GM21515 (cell line): Measurements from ENCODE around the gene P4HB.

Source experiments
- ATAC-seq: cut with Tn5 transposase; IDR thresholded peaks from one replicate; pipeline ENCODE4 v1.9.1; 2021; ENCODE audit not compliant: unreplicated experiment

Gene P4HB

DNA sequence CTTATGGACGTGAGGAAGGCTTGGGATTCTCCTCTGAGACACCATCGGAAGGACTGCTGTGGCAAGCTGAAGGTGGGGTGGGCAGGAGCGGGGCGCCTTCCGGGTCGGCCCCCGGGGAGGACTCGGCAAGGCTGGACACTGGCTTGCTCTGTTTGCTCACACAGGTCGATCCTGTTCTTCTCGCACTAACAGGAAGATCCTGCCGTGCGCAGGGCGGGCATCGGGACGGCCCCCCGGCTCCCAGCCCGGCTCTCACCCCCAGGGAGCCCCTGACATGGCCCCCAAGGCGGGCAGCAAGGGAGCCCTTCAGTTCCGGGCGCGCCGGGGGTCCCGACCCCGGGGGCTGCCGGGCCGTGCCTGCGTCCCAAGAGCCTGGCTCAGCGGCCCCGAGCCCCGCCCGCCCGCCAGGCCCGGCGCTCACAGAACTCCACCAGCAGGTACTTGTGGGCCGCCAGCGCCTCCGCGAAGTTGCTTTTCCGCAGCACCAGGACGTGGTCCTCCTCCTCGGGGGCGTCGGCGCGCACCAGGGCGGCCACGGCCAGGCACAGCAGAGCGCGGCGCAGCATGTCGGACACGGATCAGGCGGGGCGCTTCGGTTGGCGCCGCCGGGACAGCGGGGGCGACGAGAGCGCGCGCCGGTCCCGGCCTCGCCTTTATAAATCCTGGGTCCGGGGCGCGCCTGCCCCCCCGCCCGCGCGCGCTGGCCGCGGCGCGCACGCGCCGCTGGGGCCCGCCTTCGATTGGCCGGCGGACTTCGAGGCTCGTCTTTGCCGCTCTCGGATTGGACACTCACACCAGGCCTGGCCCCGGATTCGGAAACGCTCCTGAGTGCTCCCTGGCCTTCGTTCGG lies at the start of gene P4HB:
TSS of gene P4HB (minus strand) at position 630 of the 850 bp plus-strand sequence. CDS start at position 566, 64 bp downstream.
- peak; percentile 73 for ATAC-seq

- ATAC-seq, result no peak
Observed at GRCh38 chr17:81909231-81909630, 48.9 kb upstream of the P4HB start.

DNA sequence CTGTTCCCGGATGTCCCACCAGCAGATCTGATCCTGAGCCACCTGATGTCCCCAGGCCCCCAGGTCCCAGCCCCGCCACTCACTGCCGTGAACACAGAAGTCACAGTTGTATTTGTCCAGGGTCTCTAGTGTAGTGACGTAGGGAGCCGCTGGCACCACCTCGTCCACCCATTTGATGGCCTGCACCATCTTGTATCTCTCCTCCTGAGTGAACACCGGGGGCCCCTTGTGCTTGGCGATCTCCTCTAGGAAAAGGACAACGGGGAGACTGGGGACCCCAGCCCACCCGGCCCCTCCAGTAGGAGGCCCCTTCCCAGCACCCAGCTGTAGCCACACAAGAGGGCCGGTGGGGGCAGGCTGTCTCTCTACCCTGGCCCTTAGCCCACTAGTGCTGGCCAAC lies 48.5 kb upstream of the P4HB start:
- ATAC-seq, result no peak

- no peak for ATAC-seq
Observed at GRCh38 chr17:81907219-81908145, 47.1 kb upstream of the P4HB start.

GRCh38 chr17:81906476-81907218 lies 46.3 kb upstream of the P4HB start:
- no peak for ATAC-seq

- no peak for ATAC-seq
Observed at GRCh38 chr17:81905993-81906392, 45.7 kb upstream of the P4HB start.

- ATAC-seq, result no peak
Observed at GRCh38 chr17:81905424-81905875, 45.1 kb upstream of the P4HB start.

- ATAC-seq, result no peak
Observed at GRCh38 chr17:81904600-81905423, 44.5 kb upstream of the P4HB start.

DNA sequence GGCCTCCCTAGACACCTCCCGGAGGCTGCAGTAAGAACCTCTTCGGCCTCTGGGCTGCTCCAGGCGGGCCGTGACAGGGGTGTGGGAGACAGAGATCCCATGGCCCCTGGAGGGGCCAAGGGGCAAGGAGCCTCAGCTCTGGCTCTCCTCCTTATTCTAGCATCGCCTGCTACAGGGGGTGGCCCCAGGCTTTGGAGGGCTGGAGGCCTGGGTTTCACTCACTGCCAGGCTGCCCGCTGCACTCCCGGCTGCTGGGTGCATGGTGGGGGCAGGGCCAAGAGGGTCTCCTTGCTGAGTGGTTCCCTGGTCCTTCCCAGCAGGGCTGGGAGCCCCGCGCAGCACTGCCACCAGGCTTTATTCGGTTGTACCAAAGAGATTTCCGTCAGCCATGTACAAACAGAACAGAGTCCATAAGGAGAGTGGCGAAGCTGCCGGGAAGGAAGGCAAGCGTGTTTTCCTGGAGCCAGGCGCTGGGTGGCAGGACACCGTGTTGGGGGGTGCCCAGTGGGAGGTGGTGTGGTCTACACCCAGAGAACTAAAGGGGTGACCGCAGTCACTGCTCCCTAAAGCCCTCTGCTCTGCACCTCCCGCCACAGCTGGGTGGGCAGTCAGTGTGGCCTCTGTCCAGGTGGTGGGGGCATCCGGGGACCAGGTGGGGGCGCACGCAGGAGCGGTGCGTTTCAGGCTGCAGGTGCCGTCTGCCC lies 43.7 kb upstream of the P4HB start:
- ATAC-seq, result no peak

GRCh38 chr17:81903415-81903831 lies 43.1 kb upstream of the P4HB start:
- no peak for ATAC-seq

DNA sequence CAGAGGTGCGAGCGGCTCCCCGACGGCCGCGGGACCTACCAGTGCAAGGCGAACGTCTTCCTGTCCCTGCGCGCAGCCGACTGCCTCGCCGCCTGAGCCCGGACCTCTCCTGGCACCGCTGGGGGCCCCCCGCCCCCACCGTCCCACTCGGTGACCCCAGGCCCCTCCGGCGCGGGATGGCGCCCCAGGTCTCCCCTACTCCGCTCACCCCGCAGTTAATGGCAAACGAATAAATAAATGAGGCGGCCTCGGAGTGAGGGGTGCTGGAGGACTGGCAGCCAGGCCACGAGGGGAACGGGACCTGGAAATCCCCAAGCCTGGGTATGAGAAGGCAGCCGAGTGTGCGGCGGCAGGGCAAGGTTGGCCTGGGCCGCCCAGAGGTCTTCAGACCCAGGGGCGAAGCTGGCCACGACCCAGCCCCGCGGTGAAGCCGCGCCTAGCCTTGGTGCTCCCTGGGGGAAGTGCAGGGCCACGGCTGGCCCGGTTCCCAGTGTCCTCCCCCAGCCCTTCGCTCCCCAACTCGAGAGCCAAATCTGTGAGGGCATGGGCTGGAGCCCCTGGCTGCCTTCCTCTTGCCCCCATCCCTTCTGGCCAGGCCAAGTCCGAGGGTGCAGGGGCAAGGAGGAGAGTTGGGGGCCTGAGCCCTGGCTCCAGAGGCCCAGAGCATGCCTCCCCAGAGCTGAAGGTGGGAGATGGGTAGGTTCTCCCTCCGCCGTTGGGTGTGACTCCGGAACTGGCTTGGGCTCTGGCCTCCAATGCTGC lies 42.5 kb upstream of the P4HB start:
- no peak for ATAC-seq

DNA sequence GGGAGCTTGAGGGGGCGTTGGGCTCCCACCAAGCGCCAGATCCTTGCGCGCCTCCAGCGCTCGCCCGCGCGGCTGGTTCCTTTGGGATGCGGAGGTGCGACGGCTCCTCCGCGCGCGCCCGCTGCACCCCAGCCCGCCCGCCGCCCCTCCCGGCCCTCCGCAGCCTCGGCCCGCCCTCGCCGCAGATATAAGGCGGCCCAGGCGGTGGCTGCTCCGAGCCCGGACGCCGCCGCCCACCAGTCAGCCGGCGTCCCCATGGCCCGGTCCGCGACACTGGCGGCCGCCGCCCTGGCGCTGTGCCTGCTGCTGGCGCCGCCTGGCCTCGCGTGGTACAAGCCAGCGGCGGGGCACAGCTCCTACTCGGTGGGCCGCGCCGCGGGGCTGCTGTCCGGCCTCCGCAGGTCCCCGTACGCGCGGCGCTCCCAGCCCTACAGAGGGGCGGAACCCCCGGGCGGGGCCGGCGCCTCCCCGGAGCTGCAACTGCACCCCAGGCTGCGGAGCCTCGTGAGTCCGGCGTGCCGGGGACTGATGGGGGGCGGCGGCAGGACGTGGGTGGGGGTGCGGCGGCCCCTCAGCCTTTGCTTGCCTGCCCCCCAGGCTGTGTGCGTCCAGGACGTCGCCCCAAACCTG lies 41.8 kb upstream of the P4HB start, which contains the start of gene NPB:
TSS of gene NPB (plus strand) at position 216 of the 630 bp plus-strand sequence. CDS start at position 256, 40 bp downstream.
- ATAC-seq, result no peak

- ATAC-seq, result no peak
Observed at GRCh38 chr17:81901167-81902022, 41.1 kb upstream of the P4HB start.

GRCh38 chr17:81900181-81900820 lies 40.0 kb upstream of the P4HB start:
- no peak for ATAC-seq

GRCh38 chr17:81899514-81900166 lies 39.3 kb upstream of the P4HB start:
- no peak for ATAC-seq

GRCh38 chr17:81898885-81899284 lies 38.5 kb upstream of the P4HB start:
- no peak for ATAC-seq
